Measurements from ENCODE around the gene MPRIP. TPM values are rescaled to one million over a fixed set of nuclear protein-coding genes. Genes with fewer than 3 reads are reported as not detected.

MPRIP gene
- total RNA-seq, 3 donors from 2014 or later = 121 to 132 (median 132) TPM

GRCh38 chr17:17029938-17030337, 12.3 kb upstream of the MPRIP start:
- H3K9me3 Mint-ChIP-seq = no peaks in the 10 kb centered on the region
- H3K27me3 Mint-ChIP-seq (ENCODE audit: low read depth) = no peaks in the 10 kb centered on the region
- H3K4me1 Mint-ChIP-seq (ENCODE audit: low read depth) = no peaks in the 10 kb centered on the region
- no peaks in the 10 kb centered on the region for H3K36me3 Mint-ChIP-seq (ENCODE audit: insufficient read depth)
- H3K4me3 Mint-ChIP-seq = no peak overlapping the region
- no peak for ATAC-seq
- no peak for DNase-seq

GRCh38 chr17:17030515-17031211, 11.6 kb upstream of the MPRIP start:
- DNase-seq (no peak), ATAC-seq (no peak)
- Mint-ChIP-seq H3K4me3 (no peak overlapping the region), H3K9me3 (no peaks in the 10 kb centered on the region), H3K4me1 (ENCODE audit: low read depth) (no peaks in the 10 kb centered on the region), H3K27me3 (ENCODE audit: low read depth) (no peaks in the 10 kb centered on the region), H3K36me3 (ENCODE audit: insufficient read depth) (no peaks in the 10 kb centered on the region)

GRCh38 chr17:17032131-17032692, 10.0 kb upstream of the MPRIP start:
- Mint-ChIP-seq H3K4me3 (no peak overlapping the region), H3K36me3 (ENCODE audit: insufficient read depth) (no peaks in the 10 kb centered on the region), H3K4me1 (ENCODE audit: low read depth) (no peaks in the 10 kb centered on the region)

DNA sequence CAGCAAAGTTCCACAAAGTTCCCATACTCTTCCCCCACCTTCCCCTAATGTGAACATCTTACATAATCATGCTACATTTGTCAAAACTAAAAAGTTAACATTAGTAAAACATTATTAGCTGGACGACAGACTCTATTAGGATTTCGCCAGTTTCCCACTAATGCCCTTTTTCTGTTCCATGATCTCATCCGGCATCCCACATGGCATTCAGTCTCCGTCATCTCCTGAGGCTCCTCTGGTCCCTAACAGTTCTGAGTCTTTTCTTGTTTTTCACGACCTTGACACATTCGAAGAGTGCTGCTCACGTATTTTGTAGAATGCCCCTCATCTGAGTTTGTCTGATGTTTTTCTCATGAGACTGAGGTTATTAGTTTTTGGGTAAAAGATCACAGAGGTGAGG, 8.8 kb upstream of the MPRIP start:
- ATAC-seq = no peak
- H3K27me3 Mint-ChIP-seq (ENCODE audit: low read depth) = no peaks in the 10 kb centered on the region
- no peak overlapping the region for H3K4me3 Mint-ChIP-seq
- no peaks in the 10 kb centered on the region for H3K4me1 Mint-ChIP-seq (ENCODE audit: low read depth)
- DNase-seq = no peak
- H3K36me3 Mint-ChIP-seq (ENCODE audit: insufficient read depth) = no peaks in the 10 kb centered on the region
- H3K9me3 Mint-ChIP-seq = no peaks in the 10 kb centered on the region

More at GRCh38 chr17:17032131-17032692, 10.0 kb upstream of the MPRIP start:
- H3K9me3 Mint-ChIP-seq = no peaks in the 10 kb centered on the region
- no peaks in the 10 kb centered on the region for H3K27me3 Mint-ChIP-seq (ENCODE audit: low read depth)
- DNase-seq (no peak), ATAC-seq (no peak)

DNA sequence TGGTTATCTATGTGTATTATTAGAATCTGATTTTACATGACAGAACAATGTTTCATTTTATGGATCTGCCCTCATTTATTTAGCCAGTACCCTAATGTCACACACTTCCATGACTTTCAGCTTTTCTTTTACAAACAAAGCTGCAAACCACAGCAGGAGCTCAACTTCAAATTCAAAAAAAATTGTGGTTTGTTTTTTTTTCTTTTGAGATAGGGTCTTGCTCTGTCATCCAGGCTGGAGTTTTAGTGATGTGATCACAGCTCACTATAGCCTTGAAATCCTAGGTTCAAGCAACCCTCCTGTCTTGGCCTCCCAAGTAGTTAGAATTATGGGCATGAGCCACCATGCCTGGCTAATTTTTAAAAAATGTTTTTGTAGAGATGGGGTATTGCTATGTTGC, 8.2 kb upstream of the MPRIP start:
- no peak for ATAC-seq
- Mint-ChIP-seq H3K4me3 (no peak overlapping the region), H3K9me3 (no peaks in the 10 kb centered on the region), H3K4me1 (ENCODE audit: low read depth) (no peaks in the 10 kb centered on the region), H3K36me3 (ENCODE audit: insufficient read depth) (no peaks in the 10 kb centered on the region), H3K27me3 (ENCODE audit: low read depth) (no peaks in the 10 kb centered on the region)
- DNase-seq = no peak

- Mint-ChIP-seq H3K9me3 (no peaks in the 10 kb centered on the region), H3K4me1 (ENCODE audit: low read depth) (no peaks in the 10 kb centered on the region), H3K4me3 (no peak overlapping the region), H3K27me3 (ENCODE audit: low read depth) (no peaks in the 10 kb centered on the region), H3K36me3 (ENCODE audit: insufficient read depth) (no peaks in the 10 kb centered on the region)
- ATAC-seq = no peak
- DNase-seq = no peak
Observed at GRCh38 chr17:17034496-17035075, 7.7 kb upstream of the MPRIP start.

DNA sequence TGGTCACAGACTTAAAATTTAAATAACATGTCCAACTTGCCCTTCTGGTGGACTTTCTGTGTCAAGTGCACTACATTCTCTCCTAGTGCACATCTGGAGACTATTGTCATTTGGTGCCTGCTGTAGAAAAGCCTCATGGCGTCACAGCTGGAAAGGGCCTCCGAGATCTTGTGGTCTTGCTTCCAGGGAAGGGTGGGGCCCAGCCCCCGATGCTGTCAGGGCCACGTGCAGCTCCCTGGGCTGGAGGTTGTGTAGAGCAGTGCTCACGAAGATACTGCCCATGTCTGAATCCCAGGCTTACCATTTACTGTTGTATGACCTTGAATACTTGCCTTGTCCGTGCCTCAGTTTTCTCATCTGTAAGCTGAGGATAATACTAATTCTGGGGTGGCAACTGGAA, 6.8 kb upstream of the MPRIP start:
- ATAC-seq = no peak
- Mint-ChIP-seq H3K36me3 (ENCODE audit: insufficient read depth) (no peaks in the 10 kb centered on the region), H3K27me3 (ENCODE audit: low read depth) (no peaks in the 10 kb centered on the region), H3K9me3 (no peaks in the 10 kb centered on the region), H3K4me1 (ENCODE audit: low read depth) (no peaks in the 10 kb centered on the region), H3K4me3 (no peak overlapping the region)
- no peak for DNase-seq

- Mint-ChIP-seq H3K27me3 (ENCODE audit: low read depth) (no peaks in the 10 kb centered on the region), H3K9me3 (no peaks in the 10 kb centered on the region), H3K36me3 (ENCODE audit: insufficient read depth) (no peaks in the 10 kb centered on the region), H3K4me3 (no peak overlapping the region), H3K4me1 (ENCODE audit: low read depth) (no peaks in the 10 kb centered on the region)
- DNase-seq (no peak), ATAC-seq (no peak)
Observed at GRCh38 chr17:17035920-17036523, 6.2 kb upstream of the MPRIP start.

GRCh38 chr17:17036524-17036998, 5.7 kb upstream of the MPRIP start:
- Mint-ChIP-seq H3K4me3 (no peak overlapping the region), H3K4me1 (ENCODE audit: low read depth) (peaks cover 4% of the 10 kb centered on the region)

GRCh38 chr17:17039911-17040310, 2.3 kb upstream of the MPRIP start:
- H3K4me1 Mint-ChIP-seq (ENCODE audit: low read depth) = peaks cover 24% of the 10 kb centered on the region
- no peaks in the 10 kb centered on the region for H3K9me3 Mint-ChIP-seq
- no peaks in the 10 kb centered on the region for H3K36me3 Mint-ChIP-seq (ENCODE audit: insufficient read depth)
- H3K27me3 Mint-ChIP-seq (ENCODE audit: low read depth) = no peaks in the 10 kb centered on the region
- ATAC-seq (no peak), DNase-seq (no peak)
- H3K4me3 Mint-ChIP-seq = no peak overlapping the region

More at GRCh38 chr17:17036524-17036998, 5.7 kb upstream of the MPRIP start:
- Mint-ChIP-seq H3K36me3 (ENCODE audit: insufficient read depth) (no peaks in the 10 kb centered on the region), H3K27me3 (ENCODE audit: low read depth) (no peaks in the 10 kb centered on the region), H3K9me3 (no peaks in the 10 kb centered on the region)
- ATAC-seq (no peak), DNase-seq (no peak)

GRCh38 chr17:17041018-17041521, 1.2 kb upstream of the MPRIP start:
- peak overlapping the region; percentile 73 for H3K4me3 Mint-ChIP-seq
- DNase-seq = no peak
- no peaks in the 10 kb centered on the region for H3K9me3 Mint-ChIP-seq
- H3K36me3 Mint-ChIP-seq (ENCODE audit: insufficient read depth) = no peaks in the 10 kb centered on the region
- ATAC-seq = no peak
- peaks cover 35% of the 10 kb centered on the region for H3K4me1 Mint-ChIP-seq (ENCODE audit: low read depth)
- H3K27me3 Mint-ChIP-seq (ENCODE audit: low read depth) = no peaks in the 10 kb centered on the region

DNA sequence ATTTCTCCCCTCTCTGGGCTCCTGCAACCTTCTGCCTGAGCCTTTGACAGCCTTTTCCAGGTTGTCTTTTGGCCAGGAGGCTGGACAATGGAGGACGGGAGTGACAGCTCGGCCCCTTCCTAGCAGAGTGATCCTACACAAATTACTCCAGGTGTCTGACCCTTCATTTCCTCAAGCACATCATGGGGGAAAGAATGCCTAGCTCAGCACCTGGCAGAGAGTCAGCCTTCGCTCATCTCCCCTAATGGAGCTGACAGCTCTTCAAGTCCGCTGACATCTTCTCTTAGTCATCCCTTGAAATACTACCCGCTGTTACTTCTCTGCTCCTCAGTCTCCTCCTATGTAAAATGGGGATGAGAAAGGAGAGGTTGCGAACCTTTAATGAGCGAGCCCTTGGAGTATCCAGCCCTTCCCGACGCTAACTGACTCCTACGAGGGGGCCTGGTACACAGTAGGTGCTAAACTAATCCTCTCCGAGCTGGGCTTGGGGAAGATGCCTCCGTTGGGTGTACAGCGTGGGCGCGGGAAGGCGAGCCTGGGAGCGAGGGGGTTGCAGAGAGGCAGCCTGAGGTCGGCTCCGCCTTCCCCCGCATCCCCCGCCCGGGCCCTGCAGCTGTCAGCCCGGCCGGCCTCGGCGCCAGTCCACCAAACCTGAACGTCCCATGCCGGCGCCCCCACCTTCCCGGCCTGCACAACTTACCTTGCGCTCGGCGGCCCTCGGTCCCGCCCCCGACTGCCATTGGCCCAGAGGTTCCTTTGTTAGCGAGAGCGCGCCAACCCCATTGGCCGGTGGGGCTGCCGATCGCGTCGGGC, 480 bp upstream of the MPRIP start:
- Mint-ChIP-seq H3K27me3 (ENCODE audit: low read depth) (no peaks in the 10 kb centered on the region), H3K9me3 (no peaks in the 10 kb centered on the region), H3K4me3 (peak overlapping the region; percentile 73), H3K36me3 (ENCODE audit: insufficient read depth) (no peaks in the 10 kb centered on the region), H3K4me1 (ENCODE audit: low read depth) (peaks cover 42% of the 10 kb centered on the region)
- ATAC-seq (peak; percentile 98 to 99), DNase-seq (peak; percentile 94)

- Mint-ChIP-seq H3K36me3 (ENCODE audit: insufficient read depth) (no peaks in the 10 kb centered on the region), H3K4me1 (ENCODE audit: low read depth) (peaks cover 52% of the 10 kb centered on the region), H3K27me3 (ENCODE audit: low read depth) (no peaks in the 10 kb centered on the region), H3K9me3 (no peaks in the 10 kb centered on the region), H3K4me3 (peak overlapping the region; percentile 91)
- ATAC-seq (peak in 1 of 2 donors; percentile 12), DNase-seq (peak; percentile 21)
Observed at GRCh38 chr17:17042851-17043460, 699 bp downstream of the MPRIP start.
